ENCODE data around the gene RGL2.

GRCh38 chr6:33294086-33294823 lies 4.5 kb downstream of the RGL2 start:
- TF ChIP-seq CTCF (IDR thresholded peaks at IDR 0.05): no peak
- TF ChIP-seq POLR2A (IDR thresholded peaks at IDR 0.05): no peak

Data from lower leg skin (tissue), 3 donors.